HG03280 (cell line): ENCODE measurements around the gene BHLHE23.
"Not testable (repeated sequence)": the region's sequence is repeated elsewhere in the genome, so short reads cannot be mapped to it uniquely, and the experiment has no call there.

Experiments
- ATAC-seq: cut with Tn5 transposase; IDR thresholded peaks from one replicate; pipeline ENCODE4 v1.9.1; 2021; ENCODE audit warnings: mild to moderate bottlenecking, moderate library complexity; ENCODE audit not compliant: unreplicated experiment

BHLHE23 gene

DNA sequence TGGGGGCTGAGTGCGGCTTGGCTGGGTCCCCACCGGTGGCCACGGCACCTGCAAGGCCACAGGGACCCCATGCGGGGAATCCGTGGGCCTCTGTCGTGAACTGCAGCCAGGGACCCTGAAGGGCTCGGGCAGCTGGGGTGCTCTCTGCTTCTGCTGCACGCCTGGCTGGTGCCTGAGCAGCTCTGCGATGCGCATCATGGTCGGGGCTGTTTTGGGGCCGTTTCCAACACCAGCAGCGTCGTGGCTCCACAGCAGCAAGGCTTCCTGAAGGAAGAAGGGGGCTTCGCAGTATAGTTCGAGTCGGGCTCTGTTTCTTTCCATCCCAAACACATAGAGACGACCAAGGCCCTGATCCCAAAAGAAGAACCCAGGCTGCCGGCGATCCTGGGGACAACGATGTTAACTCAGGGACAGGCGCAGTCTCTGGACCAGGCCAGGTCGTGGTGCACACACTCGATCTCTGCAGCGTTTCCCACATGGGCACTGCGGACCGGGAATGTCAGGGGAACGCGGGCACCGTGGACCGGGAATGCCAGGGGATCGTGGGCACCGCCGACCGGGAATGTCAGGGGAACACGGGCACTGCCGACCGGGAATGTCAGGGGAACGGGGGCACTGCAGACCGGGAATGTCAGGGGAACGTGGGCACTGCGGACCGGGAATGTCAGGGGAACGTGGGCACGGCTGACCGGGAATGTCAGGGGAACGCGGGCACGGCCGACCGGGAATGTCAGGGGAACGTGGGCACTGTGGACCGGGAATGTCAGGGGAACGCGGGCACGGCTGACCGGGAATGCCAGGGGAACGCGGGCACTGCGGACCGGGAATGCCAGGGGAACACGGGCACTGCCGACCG, 36.8 kb upstream of the BHLHE23 start:
- ATAC-seq, result no peak

DNA sequence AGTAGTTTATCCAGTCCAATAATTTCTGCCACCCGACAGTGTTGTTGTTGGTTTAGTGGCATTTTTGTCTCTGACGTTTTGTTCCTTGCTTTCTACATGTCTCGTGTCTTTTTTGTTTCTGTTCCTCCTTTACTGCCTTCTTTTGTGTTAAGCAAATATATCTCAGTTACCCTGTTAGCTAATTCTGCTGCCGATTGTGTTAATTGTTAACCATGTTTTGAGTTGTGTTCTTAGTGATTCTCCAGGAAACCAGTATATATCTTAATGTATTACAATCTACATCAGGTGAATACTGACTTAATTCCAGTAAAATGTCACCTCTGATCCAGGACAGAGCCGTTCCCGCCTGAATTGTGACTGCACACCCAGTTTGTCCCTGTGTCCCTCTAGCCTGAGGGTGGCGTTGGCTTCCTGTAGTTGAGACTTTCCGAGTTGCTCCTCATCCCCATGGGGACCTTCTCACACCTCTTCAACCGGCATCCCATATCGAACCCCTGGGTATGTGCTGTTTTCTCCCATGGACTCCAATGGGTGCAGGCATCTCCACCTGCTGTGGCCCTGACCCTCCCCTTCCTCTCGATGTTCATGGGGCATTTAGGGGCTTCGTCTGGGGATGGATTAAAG, 35.8 kb upstream of the BHLHE23 start:
- ATAC-seq, result no peak

DNA sequence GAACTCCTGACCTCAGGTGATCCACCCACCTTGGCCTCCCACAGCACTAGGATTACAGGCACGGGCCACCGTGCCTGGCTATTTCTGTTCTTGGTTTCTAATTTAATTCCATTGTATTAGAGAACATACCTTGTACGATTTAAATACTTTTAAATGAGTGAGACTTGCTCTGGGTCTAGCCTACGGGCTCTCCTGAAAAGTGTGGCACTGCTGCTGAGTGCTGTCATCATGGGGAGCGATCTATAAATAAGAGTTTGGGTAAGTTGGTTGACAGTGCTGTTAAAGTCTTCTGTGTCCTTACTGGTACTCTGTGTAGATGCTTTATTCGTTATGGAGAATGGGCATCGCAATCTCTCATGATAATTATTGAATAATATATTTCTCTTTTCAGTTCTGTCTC, 35.0 kb upstream of the BHLHE23 start:
- ATAC-seq, result no peak

DNA sequence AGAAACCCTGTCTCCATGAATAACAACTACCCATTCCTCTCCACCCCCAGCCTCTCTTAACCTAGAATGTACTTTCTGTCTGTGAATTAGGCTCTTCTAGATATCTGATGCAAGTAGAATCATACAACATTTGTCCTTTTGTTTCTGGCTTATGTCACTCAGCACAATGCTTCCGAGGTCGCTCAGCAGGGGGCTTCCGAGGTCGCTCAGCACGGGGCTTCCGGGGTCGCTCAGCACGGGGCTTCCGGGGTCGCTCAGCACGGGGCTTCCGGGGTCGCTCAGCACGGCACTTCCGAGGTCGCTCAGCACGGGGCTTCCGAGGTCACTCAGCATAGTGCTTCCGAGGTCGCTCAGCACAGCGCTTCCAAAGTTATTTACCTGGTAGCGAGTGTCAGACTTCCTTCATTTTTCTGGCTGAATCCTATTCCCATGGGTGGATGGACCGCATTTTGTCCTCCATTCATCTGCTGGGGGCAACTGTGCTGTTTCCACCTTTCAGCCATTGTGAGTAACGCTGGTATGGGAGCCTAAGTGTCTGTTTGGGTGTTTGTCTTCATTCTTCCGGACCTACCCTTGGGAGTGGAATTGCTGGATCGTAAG, 31.0 kb upstream of the BHLHE23 start:
- ATAC-seq, result no peak

DNA sequence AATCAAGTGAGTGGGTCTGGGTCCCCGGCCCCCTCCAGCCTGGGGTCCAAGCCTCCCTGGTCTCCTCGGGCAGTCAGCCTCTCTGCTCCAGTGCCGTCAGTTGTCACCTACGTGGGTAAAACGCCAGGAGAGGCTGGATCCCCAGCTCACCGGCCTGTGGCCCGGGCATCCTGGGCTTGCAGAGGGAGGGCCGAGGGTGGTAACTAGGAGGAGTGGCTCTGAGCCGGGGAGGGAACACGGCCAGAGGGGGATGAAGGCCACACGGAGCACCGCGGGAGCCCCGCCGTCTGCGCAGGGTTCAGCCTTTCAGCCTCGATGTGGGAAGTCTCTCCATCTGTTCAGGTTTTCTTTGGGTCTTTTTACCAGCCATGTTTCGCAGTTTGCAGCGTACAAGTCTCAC, 29.5 kb upstream of the BHLHE23 start:
- no peak for ATAC-seq

DNA sequence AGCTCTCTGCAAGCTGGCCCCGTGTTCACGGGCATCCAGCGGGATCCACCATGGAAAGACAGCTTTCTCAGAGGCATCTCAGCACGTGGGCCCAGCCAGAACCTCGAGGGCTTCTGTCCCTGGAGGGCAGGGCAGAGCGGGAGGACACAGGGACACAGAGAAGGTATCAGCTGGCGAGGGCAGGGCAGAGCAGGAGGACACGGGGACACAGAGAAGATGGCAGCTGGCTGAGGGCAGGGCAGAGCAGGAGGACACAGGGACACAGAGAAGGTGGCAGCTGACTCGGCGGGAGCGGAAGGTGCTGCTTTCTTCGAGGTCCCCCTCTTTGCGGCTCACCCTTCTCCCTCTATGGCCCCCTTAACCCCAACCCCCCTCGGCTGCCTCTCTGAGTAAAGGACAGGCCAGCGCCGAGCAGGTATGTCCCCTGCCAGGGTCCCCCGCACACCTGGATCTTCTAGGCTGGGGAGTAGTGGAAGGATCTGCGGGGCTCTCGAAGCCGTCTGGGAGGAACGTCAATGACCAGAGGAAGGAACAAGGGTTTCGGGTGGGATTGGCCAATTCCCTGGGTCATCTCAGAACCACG, 28.9 kb upstream of the BHLHE23 start:
- no peak for ATAC-seq

DNA sequence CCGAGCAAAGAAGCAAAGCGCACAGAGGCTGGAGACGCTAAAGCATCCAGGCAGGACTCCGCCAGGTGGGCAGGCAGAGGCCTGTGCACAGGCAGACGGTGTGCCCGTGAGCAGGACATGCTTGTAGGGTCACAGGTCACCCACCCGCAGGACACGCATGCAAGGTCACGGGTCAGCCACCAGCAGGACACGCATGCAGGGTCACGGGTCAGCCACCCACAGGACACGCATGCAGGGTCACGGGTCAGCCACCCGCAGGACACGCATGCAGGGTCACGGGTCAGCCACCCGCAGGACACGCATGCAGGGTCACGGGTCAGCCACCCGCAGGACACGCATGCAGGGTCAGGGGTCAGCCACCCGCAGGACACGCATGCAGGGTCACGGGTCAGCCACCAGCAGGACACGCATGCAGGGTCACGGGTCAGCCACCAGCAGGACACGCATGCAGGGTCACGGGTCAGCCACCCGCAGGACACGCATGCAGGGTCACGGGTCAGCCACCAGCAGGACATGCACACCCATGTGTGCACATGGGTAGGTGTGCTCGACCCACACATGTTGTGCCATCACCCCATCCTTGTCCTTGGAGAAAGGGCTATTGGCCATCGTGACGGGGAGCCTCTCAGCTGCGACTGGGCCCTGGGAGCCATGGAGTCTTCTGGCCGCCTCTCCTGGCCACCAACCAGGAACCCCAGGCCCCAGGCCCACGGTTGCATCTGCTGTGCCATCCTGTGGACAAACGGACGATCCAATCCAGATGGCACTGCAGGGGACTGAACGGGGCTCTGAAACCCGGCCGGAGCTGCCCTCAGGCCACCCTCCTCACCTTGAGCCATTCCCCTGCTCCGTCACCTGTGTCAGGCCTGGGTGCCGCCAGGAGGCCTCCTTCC, 28.2 kb upstream of the BHLHE23 start:
- ATAC-seq, result not testable (repeated sequence)

DNA sequence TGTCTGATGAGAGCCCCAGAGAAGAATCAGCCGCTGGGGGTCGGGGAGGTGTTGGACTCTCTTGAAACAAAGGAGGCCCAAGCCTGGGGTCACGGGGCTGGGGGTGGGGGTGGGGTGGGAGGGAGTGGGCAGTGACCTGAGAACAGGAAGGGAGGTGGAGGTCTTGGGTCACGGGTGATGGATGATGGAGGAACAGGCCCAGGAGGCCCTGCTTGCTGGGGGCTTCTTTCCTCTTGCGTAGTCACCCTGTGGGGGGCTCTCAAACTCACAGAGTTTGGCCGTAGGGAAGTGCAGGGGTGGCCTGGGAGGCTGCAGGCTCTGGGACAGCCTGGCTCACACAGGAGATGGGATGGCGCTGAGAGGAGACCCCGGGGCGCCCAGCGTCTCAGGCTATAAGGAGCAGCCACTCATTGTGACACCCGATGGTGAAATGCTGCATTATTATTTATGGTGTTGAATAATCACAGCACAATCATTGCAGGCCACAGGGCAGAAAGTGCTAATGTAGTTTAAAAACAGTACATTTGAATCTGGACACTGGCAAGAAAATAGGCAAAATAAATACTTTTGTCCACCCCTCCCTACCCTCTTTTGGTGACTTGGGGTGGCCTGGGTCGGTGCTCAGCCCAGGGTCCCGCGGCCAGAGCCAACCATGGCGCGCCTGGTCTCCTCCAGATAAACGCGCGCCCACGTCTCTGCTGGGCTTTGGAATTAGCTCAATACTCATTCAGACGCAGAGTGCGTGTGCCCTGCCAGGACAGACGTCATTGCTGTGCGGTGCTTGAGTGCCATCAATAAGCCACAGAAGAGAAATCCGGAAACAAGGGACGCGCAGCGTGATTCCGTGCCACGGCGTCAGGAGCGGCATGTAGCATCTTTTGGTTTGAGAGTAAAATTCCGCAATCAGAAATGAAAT, 27.3 kb upstream of the BHLHE23 start:
- ATAC-seq, result no peak

DNA sequence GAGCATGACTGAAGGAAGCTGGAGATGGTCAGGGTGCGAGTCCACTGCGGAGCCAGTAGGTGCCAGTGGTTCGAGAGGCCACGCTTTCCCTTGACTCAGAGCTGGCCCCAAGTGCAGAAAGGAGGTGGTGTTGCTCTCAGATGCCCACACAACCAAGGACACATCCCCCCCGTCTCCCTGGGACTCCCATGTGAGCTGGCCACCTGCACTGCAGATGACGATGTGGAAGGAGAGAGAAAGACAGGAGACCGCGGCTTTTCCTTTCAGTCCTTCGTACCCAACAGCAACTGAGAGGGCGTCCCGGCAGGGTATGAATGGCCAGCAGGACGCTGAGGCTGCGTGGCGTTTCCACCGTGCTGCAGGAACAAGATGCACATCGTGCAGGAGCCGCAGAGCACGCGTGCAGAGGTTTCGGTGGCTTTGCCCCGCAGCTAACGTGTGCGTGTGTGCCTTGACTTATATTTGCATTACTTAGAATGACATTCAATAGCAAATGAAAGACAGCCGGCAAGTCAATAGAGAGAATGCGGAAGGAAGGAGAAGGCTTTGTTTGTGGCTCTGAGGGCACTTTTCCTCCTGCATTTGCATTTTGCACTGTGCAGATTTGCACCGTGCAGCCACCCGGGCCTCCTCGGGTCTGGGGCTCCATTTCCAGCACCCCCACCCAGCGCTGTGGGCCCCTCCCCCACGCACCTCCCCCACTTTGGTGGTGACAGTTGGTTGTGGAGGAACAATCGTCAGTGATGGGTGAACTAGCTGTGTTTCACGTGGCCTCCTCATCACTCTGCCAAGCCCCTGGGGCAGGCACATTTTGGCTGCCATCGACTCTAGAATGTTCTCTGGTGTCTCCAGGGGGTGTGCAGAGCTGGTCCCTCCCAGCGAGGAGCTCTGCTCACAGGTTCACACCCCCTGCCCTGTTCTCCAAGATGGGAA, 26.4 kb upstream of the BHLHE23 start:
- ATAC-seq, result no peak

DNA sequence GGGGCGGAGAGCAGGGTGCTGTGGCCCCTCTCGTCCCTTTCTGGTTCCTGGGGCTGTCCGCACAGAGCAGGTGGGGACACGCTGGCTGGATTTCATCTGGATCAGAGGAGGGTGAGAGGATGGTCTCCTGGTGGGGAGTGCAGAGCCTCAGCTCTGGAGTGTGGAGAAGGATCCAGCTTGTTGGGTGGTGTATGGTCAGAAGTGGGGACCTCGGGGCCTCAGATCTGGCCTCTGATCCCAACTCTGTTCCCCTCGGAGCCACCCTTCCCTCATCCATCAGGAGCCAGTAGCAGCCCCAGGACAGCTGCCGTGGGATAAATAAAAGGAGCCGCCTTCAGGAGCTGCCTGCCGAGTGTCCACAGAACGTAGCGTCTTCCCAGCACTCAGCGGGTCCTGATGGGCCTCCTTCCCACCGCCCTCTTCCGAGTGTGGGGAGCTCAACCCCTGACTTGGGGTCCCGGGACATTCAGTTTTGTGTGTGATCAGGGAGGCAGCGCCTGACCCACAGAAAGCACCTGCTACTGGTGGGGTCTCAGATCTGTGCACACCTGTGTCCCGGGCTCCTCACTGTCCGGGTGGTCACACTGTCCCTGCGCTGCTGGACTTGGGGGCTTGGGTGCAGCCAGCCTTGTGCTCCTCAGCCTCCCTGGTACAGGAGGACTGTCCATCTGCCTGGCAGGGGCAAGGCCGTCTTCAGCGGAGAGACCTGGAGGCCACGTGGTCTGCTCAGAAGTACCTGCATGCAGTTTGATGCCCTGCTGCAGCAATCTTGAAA, 25.4 kb upstream of the BHLHE23 start:
- ATAC-seq, result no peak

DNA sequence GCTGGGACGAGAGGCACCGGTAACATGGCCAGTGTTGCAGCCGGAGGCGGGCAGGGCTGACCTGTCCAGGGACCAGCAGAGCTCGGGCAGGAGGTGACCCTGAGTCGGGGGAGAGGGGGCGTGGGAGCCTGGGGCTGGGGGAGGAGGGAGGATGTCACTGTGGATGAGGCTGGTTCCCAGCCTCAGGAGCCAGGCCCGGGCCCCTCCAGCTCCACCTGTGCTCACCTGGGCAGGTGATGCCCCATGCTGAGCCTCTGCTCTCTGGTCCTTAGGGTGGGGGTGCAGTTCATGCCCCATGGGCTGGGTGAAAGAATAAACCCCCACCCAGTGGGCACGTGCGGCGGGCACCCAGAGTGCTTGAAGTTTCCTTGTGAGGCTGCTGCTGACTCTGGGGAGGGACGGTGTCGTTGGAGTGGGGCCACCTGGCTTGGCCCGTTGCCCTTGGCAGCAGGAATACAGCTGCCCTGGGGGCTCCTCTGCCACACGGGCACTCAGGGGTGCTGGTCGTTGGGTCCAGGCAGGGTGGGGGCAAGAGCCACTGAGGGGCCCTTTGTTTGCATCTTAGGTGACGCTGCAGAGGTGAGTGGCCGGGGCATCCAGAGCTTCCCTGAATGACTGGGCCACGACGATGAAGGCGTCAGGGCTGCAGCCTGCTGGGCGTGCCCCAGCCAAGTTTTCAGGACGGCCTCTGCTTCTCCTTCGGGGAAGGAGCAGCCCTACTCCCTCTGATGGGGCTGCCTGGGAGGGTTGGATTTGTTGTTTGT, 24.7 kb upstream of the BHLHE23 start:
- no peak for ATAC-seq

DNA sequence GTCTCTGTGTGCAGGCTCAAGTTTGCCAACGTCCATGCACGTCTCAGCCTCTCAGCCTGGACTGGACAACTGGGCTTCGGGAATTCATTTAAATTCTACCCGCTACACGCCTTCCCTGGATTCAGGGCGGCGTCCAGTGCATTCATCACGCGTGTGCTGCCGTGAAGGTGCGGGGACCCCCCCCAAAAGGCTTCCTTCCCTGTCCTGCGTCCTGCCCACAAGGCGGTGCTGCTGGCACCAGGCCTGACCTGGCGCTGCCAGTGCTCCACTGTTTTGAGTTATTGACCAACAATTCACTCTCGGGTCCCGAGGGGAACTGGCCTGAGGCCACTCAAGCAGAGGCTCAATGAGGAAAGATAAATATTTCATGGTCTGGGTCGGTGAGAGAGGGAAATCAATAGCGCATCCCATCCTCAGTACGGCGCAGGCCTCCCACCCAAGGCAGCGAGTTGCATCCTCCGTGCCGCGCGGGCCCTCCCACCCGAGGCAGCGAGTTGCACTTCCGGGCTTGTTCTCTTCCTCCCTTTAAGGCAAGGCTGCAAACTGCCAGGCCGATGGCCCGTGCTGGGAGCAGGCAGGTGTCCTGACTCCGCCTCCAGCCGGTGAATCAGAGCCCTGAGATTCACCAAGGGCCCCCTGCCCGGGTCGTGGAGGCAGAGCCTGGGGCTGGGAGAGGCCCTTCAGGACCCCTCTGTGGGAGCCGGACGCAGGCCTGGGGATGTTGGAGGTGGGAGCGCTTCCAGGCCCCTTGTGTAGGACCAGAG, 22.8 kb upstream of the BHLHE23 start:
- ATAC-seq, result no peak

DNA sequence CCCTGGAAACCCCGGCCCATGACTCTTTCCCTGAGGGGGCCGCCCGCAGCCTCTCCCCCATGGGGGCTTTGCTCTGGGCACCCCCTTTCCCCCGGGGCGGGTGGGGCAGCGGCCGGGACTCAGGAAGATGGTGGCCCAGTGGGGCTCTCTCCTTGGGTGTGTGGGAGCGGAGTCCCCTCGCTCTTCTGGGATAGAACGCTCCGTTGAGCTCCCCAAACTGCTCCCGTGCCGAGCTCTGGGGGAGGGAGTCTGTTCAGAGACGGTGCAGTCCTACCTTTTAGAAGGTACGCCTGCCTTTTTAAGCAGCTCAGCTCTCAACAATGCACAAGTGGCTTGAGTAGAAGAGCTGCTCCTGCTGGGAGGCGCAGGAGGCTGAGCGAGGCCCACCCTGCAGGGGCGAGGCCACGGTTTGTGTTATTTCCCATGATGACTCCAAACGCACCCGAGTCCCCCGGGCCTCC, 21.7 kb upstream of the BHLHE23 start:
- no peak for ATAC-seq

DNA sequence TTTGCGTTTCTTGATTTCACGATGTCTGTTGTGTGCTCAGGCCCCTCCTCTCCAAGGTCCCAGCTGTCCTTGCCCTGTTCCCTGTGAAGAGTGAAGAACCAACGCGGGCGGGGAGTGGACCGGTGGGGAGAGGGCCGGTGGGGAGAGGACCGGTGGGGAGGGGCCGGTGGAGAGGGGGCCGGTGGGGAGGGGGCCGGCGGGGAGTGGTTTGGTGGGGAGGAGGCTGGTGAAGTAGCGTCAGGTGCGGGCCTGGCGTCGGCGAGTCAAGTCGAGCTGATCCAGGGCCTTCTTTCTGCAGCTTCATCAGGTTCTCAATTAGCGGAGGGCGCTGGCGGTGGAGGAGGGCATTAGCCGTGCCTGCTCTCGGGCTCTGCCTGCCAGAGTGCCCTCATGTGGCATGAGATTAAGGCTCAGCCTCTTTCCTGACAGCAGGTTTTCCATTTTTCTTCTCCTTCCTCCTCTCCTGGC, 21.2 kb upstream of the BHLHE23 start:
- ATAC-seq, result no peak

DNA sequence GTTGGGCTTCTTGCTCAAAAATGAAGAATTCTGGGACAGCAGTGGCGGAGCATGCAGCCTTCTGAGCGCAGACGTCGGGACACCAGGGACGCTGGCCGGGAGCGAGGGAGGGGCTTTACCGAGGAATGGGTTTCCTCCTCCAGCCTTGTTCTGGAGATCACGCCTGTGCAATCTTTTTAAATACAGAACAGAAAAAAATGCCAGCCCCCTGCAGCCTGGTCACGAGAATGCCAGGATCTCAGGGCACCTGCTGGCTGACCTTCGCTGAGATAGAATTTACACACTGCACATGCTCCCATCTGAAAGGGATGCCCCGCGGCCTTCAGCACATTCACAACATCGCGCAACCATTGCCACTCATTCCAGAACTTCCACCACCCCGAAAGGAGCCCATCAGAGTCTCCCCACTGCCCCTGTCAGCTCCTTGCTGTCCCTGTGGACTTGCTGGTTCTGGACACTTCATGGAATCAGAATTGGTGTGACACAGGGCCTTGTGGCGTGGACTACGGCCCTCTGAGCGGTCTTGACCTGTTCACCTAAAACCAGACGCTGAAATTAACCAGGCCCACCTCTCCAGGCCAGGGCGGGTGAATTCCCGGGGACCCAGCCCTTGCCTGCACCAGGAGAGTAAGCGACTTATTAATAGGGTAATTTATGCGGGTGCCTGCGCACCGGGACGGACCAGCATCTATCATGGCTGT, 20.6 kb upstream of the BHLHE23 start:
- no peak for ATAC-seq
